HepG2 (cell line): Measurements from ENCODE around the gene OR5B21. TPM values are rescaled to one million over a fixed set of nuclear protein-coding genes. Genes with fewer than 3 reads are reported as not detected.

Source experiments
- ATAC-seq: fragments of 200-7000 bp; cut with Tn5 transposase; 3 replicates; pipeline ENCODE4 v1.9.1; 2020; ENCODE audit warnings: mild to moderate bottlenecking, moderate library complexity
- BruUV-seq: library from RNA; stranded (reverse); fragments of 400-500 nt; replicated peaks from 2 replicates; lab custom pipeline; 2021; lab: Mats Ljungman, UMichigan
- CTCF ChIA-PET: fragments of 300-600 bp; formaldehyde crosslinking; extraction: SDS; loops from one replicate; lab custom pipeline; 2021; ENCODE audit warnings: low total read pairs, inconsistent platforms, low intra/inter-chr PET ratio; lab: Yijun Ruan, JAX
- POLR2A ChIA-PET: fragments of 350-600 bp; sonication (Branson Sonifier 250); formaldehyde crosslinking; loops from one replicate; lab custom pipeline; 2020; ENCODE audit warnings: antibody characterized with exemption, inconsistent platforms; lab: Yijun Ruan, JAX
- DNase-seq: peaks from one replicate; pipeline ENCODE4 v3.0.0-alpha.2; 2015; ENCODE audit warnings: low spot score
- FAIRE-seq: peaks from 3 replicates; lab custom pipeline; 2011; peaks lifted over from hg19 to GRCh38; lab: Jason Lieb, UNC
- H2AFZ ChIP-seq: one replicate; pipeline ENCODE4 v1.6.1; 2011; ENCODE audit warnings: low read length, inconsistent platforms
- H3K27ac ChIP-seq: fragments of 300-600 bp; 3 replicates; pipeline ENCODE4 v1.8.0; 2011; ENCODE audit warnings: mixed run types, mild to moderate bottlenecking, mixed read lengths, low read length, inconsistent platforms; ENCODE audit not compliant: insufficient read depth; ENCODE audit errors: extremely low read length
- H3K27me3 ChIP-seq, 2 experiments: fragments of 200-600 bp in 1 of 2; 2 replicates in 1 of 2; 3 replicates in 1 of 2; pipeline versions ENCODE4 v1.6.0 to v1.8.0; 2011; ENCODE audit warnings: low read length in 2 of 2, mild to moderate bottlenecking in 2 of 2, moderate library complexity in 2 of 2, inconsistent platforms in 1 of 2; ENCODE audit not compliant: insufficient read depth in 2 of 2, control insufficient read depth in 1 of 2
- H3K36me3 ChIP-seq, 2 experiments: fragments of 200-600 bp in 1 of 2; replicated peaks in 1 of 2; 2 replicates in 1 of 2; 3 replicates in 1 of 2; pipeline versions ENCODE4 v1.5.1 to v1.8.0; 2011; ENCODE audit warnings: low read length in 2 of 2, inconsistent platforms in 1 of 2; ENCODE audit not compliant: insufficient read depth in 2 of 2, control insufficient read depth in 1 of 2
- H3K4me1 ChIP-seq: 2 replicates; pipeline ENCODE4 v1.5.1; 2012; ENCODE audit warnings: low read length, inconsistent platforms; ENCODE audit not compliant: insufficient read depth
- H3K4me2 ChIP-seq: 2 replicates; pipeline ENCODE4 v1.6.0; 2011; ENCODE audit warnings: low read depth, low read length, inconsistent platforms
- H3K4me3 ChIP-seq, 3 experiments: fragments of 200-600 bp in 1 of 3; sonication (generic), shearing (Covaris generic) in 1 of 3; replicated peaks in 1 of 3; 2 replicates each; pipeline ENCODE4 v1.5.1; 2011 to 2016; ENCODE audit warnings: low read length in 3 of 3, inconsistent platforms in 2 of 3, low read depth in 2 of 3, mild to moderate bottlenecking in 2 of 3, control low read depth in 1 of 3, mixed read lengths in 1 of 3; ENCODE audit not compliant: insufficient read depth in 1 of 3
- H3K79me2 ChIP-seq: one replicate; pipeline ENCODE4 v1.6.1; 2011; ENCODE audit warnings: low read length, inconsistent platforms; ENCODE audit not compliant: insufficient read depth
- H3K9ac ChIP-seq: 2 replicates; pipeline ENCODE4 v1.6.0; 2011; ENCODE audit warnings: mild to moderate bottlenecking, low read depth, low read length, inconsistent platforms; ENCODE audit not compliant: insufficient read depth
- H3K9me3 ChIP-seq: 2 replicates; pipeline ENCODE4 v1.5.1; 2012; ENCODE audit warnings: mild to moderate bottlenecking, low read length
- H4K20me1 ChIP-seq: 2 replicates; pipeline ENCODE4 v1.6.0; 2011; ENCODE audit warnings: inconsistent platforms, mild to moderate bottlenecking, low read length, moderate library complexity; ENCODE audit not compliant: insufficient read depth
- CREB1 ChIP-seq, 2 experiments: fragments of 450-650 bp in 1 of 2; IDR thresholded peaks; 2 replicates each; pipeline ENCODE4 v1.6.1; 2016 to 2017; ENCODE audit warnings: control low read depth in 1 of 2, mild to moderate bottlenecking in 1 of 2, missing compliant biosample characterization in 1 of 2, missing genetic modification characterization in 1 of 2
- EP300 ChIP-seq, 3 experiments: sonication (generic) in 1 of 3; formaldehyde crosslinking in 1 of 3; IDR thresholded peaks; 2 replicates each; pipeline versions ENCODE4 v1.5.1 to v1.6.1; 2011 to 2020; ENCODE audit warnings: low read depth in 2 of 3, low read length in 2 of 3, borderline replicate concordance in 1 of 3, improper control_type of control experiment in 1 of 3, mild to moderate bottlenecking in 1 of 3, missing genetic modification reagents in 1 of 3, moderate library complexity in 1 of 3
- FOXP4 ChIP-seq: sonication (generic); formaldehyde crosslinking; IDR thresholded peaks from 2 replicates; pipeline ENCODE4 v1.4.0; 2020; ENCODE audit warnings: missing genetic modification reagents
- JUN ChIP-seq: sonication (generic); formaldehyde crosslinking; IDR thresholded peaks from 2 replicates; pipeline ENCODE4 v1.4.0; 2020; ENCODE audit warnings: mild to moderate bottlenecking, missing genetic modification reagents
- PTBP1 ChIP-seq: fragments of 200-400 bp; formaldehyde crosslinking; IDR thresholded peaks from 2 replicates; pipeline ENCODE4 v1.6.1; 2018; ENCODE audit warnings: low read length, low read depth; ENCODE audit not compliant: poor library complexity, severe bottlenecking
- TRAFD1 ChIP-seq: sonication (generic); formaldehyde crosslinking; IDR thresholded peaks from 2 replicates; pipeline ENCODE4 v1.5.1; 2020; ENCODE audit warnings: missing genetic modification reagents, mild to moderate bottlenecking, borderline replicate concordance
- ZBTB10 ChIP-seq: sonication (generic); formaldehyde crosslinking; IDR thresholded peaks from 2 replicates; pipeline ENCODE4 v1.4.0; 2020; ENCODE audit warnings: missing genetic modification reagents, borderline replicate concordance
- ZNF780A ChIP-seq: sonication (generic); formaldehyde crosslinking; IDR thresholded peaks from 2 replicates; pipeline ENCODE4 v1.8.0; 2022; ENCODE audit warnings: mild to moderate bottlenecking, missing genetic modification reagents, moderate library complexity
- ZNF879 ChIP-seq: sonication (generic); formaldehyde crosslinking; IDR thresholded peaks from 2 replicates; pipeline ENCODE4 v1.8.1; 2023; ENCODE audit warnings: missing genetic modification reagents
- WGBS: methylation state at CpG from one replicate; pipeline ENCODE4 v1.1.6; 2017; ENCODE audit warnings: low lambda C conversion rate; 5-methylcytosine and 5-hydroxymethylcytosine counted together
- in situ Hi-C: cut with HindIII; loops from 2 replicates; pipeline ENCODE4 v1.10.0; 2017; ENCODE audit warnings: low pct_unique_long_range_greater_than_20kb; ENCODE audit not compliant: extremely low pct_ligation_motif_present
- intact Hi-C: fragments of 100-400 bp; cut with micrococcal nuclease; formaldehyde crosslinking; loops from one replicate; pipeline ENCODE4 v1.10.0; 2022; ENCODE audit not compliant: unreplicated experiment
- polyA plus RNA-seq, 8 experiments: library from polyadenylated mRNA; depleted of rRNA in 3 of 8; stranded (reverse) in 7 of 8; unstranded in 1 of 8; fragments of >200 nt; fragmentation: Illumina TruSeq in 4 of 8; extraction: Trizol in 4 of 8; gene quantifications; 2 replicates each; pipeline versions ENCODE4 v1.2.1 to v1.2.3, GENCODE V29; 2011 to 2016; ENCODE audit warnings: low read depth in 4 of 8, missing spikeins in 1 of 8, mixed read lengths in 1 of 8; ENCODE audit not compliant: insufficient read depth in 1 of 8
- total RNA-seq, 5 experiments: library from RNA; depleted of rRNA; stranded (reverse); fragments of >200 nt; fragmentation: Illumina TruSeq; extraction: Trizol; gene quantifications; 2 replicates each; pipeline ENCODE4 v1.2.3, GENCODE V29; 2016; ENCODE audit warnings: low read depth in 1 of 5

OR5B21 gene
- total and polyA plus RNA-seq, 2 of the 13 experiments (the other 11 are each of a cell fraction or from before 2014, with no cell fraction given): not detected

GRCh38 chr11:58511636-58512035, 3.7 kb upstream of the OR5B21 start (continued):
- TF ChIP-seq TRAFD1 (no peak), PTBP1 (no peak), ZNF780A (CRISPR knock-in tag) (no peak), JUN (CRISPR knock-in tag) (no peak), ZBTB10 (no peak), FOXP4 (CRISPR knock-in tag) (no peak)

GRCh38 chr11:58509748-58510147, 1.8 kb upstream of the OR5B21 start:
- Histone ChIP-seq H3K9me3 (no peaks in the 10 kb centered on the region), H2AFZ (no peak overlapping the region), H4K20me1 (no peaks in the 10 kb centered on the region), H3K27me3 (peaks cover 0 to under 1% of the 10 kb centered on the region in 2 experiments; a peak in 1 of 5 replicates), H3K36me3 (no peaks in the 10 kb centered on the region), H3K79me2 (no peaks in the 10 kb centered on the region), H3K4me3 (no peak overlapping the region), H3K9ac (no peak overlapping the region), H3K27ac (no peak overlapping the region), H3K4me1 (peaks cover 12% of the 10 kb centered on the region), H3K4me2 (no peak overlapping the region)
- ChIA-PET CTCF (no interaction called here), POLR2A (no interaction called here)
- intact Hi-C loops (loop anchor here (5.0 to 10.0 kb wide), 4 partner anchors 115 to 707 kb away; no protein-coding TSS in a partner anchor), in situ Hi-C loops (loop anchor here (10.0 to 25.0 kb wide), 5 partner anchors 97 to 945 kb away; partner anchors contain the start of genes CLP1, OR5B3, SELENOH and UBE2L6)
- 14% methylated on average over 1 of the region's 1 CpG for WGBS
- DNase-seq: no peak
- no peak for ATAC-seq
- no TSS peak for BruUV-seq
- no peak for FAIRE-seq
- no peak for TF ChIP-seq EP300 (IDR thresholded peaks at IDR 0.05; ENCODE audit: low read depth in 2 of 2, low read length in 2 of 2)
- no peak for TF ChIP-seq EP300 (CRISPR knock-in tag; IDR thresholded peaks at IDR 0.05; ENCODE audit: borderline replicate concordance)
- no peak for TF ChIP-seq CREB1 (IDR thresholded peaks at IDR 0.05)
- no peak for TF ChIP-seq CREB1 (CRISPR knock-in tag; IDR thresholded peaks at IDR 0.05)
- no peak for TF ChIP-seq ZNF879 (CRISPR knock-in tag)
